ENCODE measurements around the gene SYNDIG1. TPM values are rescaled to one million over a fixed set of nuclear protein-coding genes. Genes with fewer than 3 reads are reported as not detected.

Gene SYNDIG1
- polyA plus RNA-seq, 1 experiment: not detected

- no peak for TF ChIP-seq CTCF (IDR thresholded peaks at IDR 0.05; ENCODE audit: low read depth, low read length)
- POLR2A ChIA-PET: interaction anchor here (0.6 kb wide), 1 partner anchor 13 kb away, joined by 5 read pairs; no protein-coding TSS in a partner anchor
- Histone ChIP-seq H3K4me3 (ENCODE audit: low read depth, low read length) (no peak overlapping the region), H3K27ac (ENCODE audit: low read depth, low read length) (no peak overlapping the region), H3K27me3 (ENCODE audit: control insufficient read depth, insufficient read depth, low read length) (peaks cover 2% of the 10 kb centered on the region), H3K9me3 (ENCODE audit: control insufficient read depth, insufficient read depth, low read length) (no peaks in the 10 kb centered on the region; the same call in 1 of the 2 replicates)
- CTCF ChIA-PET: no interaction called here
- no peak for DNase-seq (ENCODE audit: low read depth, low spot score)
Measured at GRCh38 chr20:24667689-24668383, 198.4 kb downstream of the SYNDIG1 start.

DNA sequence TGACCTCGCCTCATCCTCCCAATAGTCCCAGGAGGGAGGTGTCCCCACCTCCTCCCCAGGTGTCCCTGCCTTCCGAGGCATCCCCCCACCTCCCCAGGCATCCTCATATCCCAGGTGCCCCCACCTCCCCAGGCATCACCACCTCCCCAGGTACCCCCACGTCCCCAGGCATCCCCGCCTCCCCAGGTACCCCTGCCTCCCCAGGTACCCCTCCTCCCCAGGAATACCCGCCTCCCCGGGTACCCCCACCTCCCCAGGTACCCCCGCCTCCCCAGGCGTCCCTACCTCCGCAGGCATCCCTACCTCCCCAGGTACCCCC, 198.9 kb downstream of the SYNDIG1 start:
- Histone ChIP-seq H3K27ac (ENCODE audit: low read depth, low read length) (no peak overlapping the region), H3K9me3 (ENCODE audit: control insufficient read depth, insufficient read depth, low read length) (no peaks in the 10 kb centered on the region; the same call in 1 of the 2 replicates), H3K4me3 (ENCODE audit: low read depth, low read length) (no peak overlapping the region), H3K27me3 (ENCODE audit: control insufficient read depth, insufficient read depth, low read length) (peaks cover 2% of the 10 kb centered on the region)
- TF ChIP-seq CTCF (IDR thresholded peaks at IDR 0.05; ENCODE audit: low read depth, low read length): no peak
- ChIA-PET CTCF (no interaction called here), POLR2A (no interaction called here)
- DNase-seq (ENCODE audit: low read depth, low spot score): no peak

DNA sequence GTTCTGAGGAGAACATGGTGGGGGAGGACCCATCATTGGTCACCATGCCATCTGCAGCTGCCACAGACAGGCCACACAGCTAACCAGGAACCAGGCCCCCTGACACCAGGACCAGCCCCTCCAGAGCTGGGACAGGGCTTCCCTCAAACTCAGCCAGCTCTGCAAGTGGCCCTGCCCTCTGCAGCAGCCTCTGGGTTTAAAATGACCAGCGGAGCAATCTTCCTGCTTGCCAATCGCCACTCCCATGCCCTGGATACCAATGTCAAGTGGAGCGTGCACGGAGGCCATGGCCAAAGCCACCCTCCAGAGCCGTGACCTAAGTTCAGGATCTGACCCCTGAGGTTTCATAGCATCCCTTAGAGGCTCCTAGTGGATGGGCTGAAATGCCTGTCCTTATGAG, 199.4 kb downstream of the SYNDIG1 start:
- Histone ChIP-seq H3K27me3 (ENCODE audit: control insufficient read depth, insufficient read depth, low read length) (peaks cover 2% of the 10 kb centered on the region), H3K27ac (ENCODE audit: low read depth, low read length) (no peak overlapping the region), H3K9me3 (ENCODE audit: control insufficient read depth, insufficient read depth, low read length) (no peaks in the 10 kb centered on the region; the same call in 1 of the 2 replicates), H3K4me3 (ENCODE audit: low read depth, low read length) (no peak overlapping the region)
- POLR2A ChIA-PET: no interaction called here
- TF ChIP-seq CTCF (IDR thresholded peaks at IDR 0.05; ENCODE audit: low read depth, low read length): no peak
- no peak for DNase-seq (ENCODE audit: low read depth, low spot score)
- CTCF ChIA-PET: no interaction called here

DNA sequence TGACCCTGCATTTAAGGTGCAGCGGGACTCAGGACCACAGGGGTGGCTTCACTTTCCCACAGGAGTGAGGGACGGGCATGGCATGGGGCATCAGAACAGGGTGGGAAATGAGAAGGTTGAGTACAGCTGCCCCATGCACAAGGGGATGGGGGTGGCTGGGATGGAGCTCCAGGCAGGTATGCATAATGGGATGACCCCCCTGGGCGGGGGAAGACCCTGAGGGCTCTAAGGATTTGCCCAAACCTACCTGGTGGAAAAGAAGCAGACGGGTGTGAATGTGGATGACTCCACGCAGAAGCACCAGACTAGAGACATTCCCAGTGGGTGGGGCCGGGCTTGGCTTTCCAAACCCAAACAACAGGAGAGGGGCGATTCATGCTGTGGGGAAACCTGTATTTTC, 200.3 kb downstream of the SYNDIG1 start:
- Histone ChIP-seq H3K27me3 (ENCODE audit: control insufficient read depth, insufficient read depth, low read length) (peaks cover 2% of the 10 kb centered on the region), H3K27ac (ENCODE audit: low read depth, low read length) (no peak overlapping the region), H3K4me3 (ENCODE audit: low read depth, low read length) (no peak overlapping the region), H3K9me3 (ENCODE audit: control insufficient read depth, insufficient read depth, low read length) (no peaks in the 10 kb centered on the region; the same call in 1 of the 2 replicates)
- no peak for TF ChIP-seq CTCF (IDR thresholded peaks at IDR 0.05; ENCODE audit: low read depth, low read length)
- ChIA-PET CTCF (no interaction called here), POLR2A (interaction anchor here (0.8 kb wide), 1 partner anchor 19 kb away, joined by 3 read pairs; no protein-coding TSS in a partner anchor)
- DNase-seq (ENCODE audit: low read depth, low spot score): no peak

DNA sequence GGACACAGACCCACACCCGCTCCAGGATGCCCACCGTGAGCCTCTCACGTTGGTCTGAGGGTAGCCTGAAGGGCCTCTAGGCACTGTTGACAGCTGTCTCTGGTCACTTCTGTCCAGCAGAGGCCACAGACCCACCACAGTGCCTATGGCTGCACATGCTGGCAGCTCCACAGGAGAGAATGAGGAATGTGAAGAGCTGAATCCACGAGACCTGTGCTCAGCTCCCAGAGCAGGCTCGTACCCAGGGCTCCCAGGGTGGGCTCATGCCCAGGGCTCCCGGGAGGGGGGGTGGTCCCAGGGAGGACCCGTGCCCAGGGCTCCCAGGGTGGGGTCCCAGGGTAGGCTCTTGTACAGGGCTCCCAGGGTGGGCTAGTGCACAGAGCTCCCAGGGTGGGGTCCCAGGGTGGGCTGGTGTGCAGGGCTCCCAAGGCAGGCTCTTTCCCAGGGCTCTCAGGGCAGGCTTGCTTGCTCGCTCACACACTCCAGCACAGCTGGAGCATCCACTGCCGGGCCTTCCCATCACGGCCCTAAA, 201.0 kb downstream of the SYNDIG1 start:
- ChIA-PET CTCF (no interaction called here), POLR2A (no interaction called here)
- Histone ChIP-seq H3K27me3 (ENCODE audit: control insufficient read depth, insufficient read depth, low read length) (no peaks in the 10 kb centered on the region), H3K4me3 (ENCODE audit: low read depth, low read length) (no peak overlapping the region), H3K9me3 (ENCODE audit: control insufficient read depth, insufficient read depth, low read length) (no peaks in the 10 kb centered on the region; the same call in 1 of the 2 replicates), H3K27ac (ENCODE audit: low read depth, low read length) (no peak overlapping the region)
- DNase-seq (ENCODE audit: low read depth, low spot score): no peak
- TF ChIP-seq CTCF (IDR thresholded peaks at IDR 0.05; ENCODE audit: low read depth, low read length): no peak

All from AG04450 (cell line).